Trophoblast cell (in vitro differentiated cells and primary cell): ENCODE data around the gene BCL7A.

Source experiments
- DNase-seq, 2 donors: peaks; one replicate each; pipeline ENCODE4 v3.0.0-alpha.2; 2016
- H2AFZ ChIP-seq: 2 replicates; pipeline ENCODE4 v1.6.1; 2013; ENCODE audit warnings: low read length, moderate library complexity, mild to moderate bottlenecking; ENCODE audit not compliant: insufficient read depth, poor library complexity
- H2AK5ac ChIP-seq: 2 replicates; pipeline ENCODE4 v1.6.1; 2013; ENCODE audit warnings: mild to moderate bottlenecking, low read length
- H2BK120ac ChIP-seq: 2 replicates; pipeline ENCODE4 v1.6.1; 2013; ENCODE audit warnings: low read length, mild to moderate bottlenecking, moderate library complexity; ENCODE audit not compliant: insufficient read depth, poor library complexity
- H2BK12ac ChIP-seq: 2 replicates; pipeline ENCODE4 v1.6.1; 2013; ENCODE audit warnings: mild to moderate bottlenecking, low read length, moderate library complexity
- H2BK5ac ChIP-seq: 2 replicates; pipeline ENCODE4 v1.6.1; 2013; ENCODE audit warnings: low read length, low read depth, moderate library complexity, mild to moderate bottlenecking; ENCODE audit not compliant: poor library complexity
- H3K14ac ChIP-seq: 2 replicates; pipeline ENCODE4 v1.6.1; 2013; ENCODE audit warnings: mild to moderate bottlenecking, low read length
- H3K18ac ChIP-seq: 2 replicates; pipeline ENCODE4 v1.6.1; 2013; ENCODE audit warnings: mild to moderate bottlenecking, low read length
- H3K23ac ChIP-seq: 2 replicates; pipeline ENCODE4 v1.6.1; 2013; ENCODE audit warnings: low read length
- H3K27ac ChIP-seq: 2 replicates; pipeline ENCODE4 v1.5.1; 2013; ENCODE audit warnings: low read depth, mild to moderate bottlenecking, inconsistent platforms, low read length, moderate library complexity
- H3K27me3 ChIP-seq: 2 replicates; pipeline ENCODE4 v1.6.1; 2013; ENCODE audit warnings: inconsistent platforms, mild to moderate bottlenecking, low read length, moderate library complexity; ENCODE audit not compliant: insufficient read depth
- H3K36me3 ChIP-seq, 2 experiments: 1 replicate in 1 of 2; 2 replicates in 1 of 2; pipeline ENCODE4 v1.6.1; 2013; ENCODE audit warnings: low read length in 2 of 2, mild to moderate bottlenecking in 2 of 2, moderate library complexity in 1 of 2; ENCODE audit not compliant: insufficient read depth in 2 of 2, control insufficient read depth in 1 of 2
- H3K4ac ChIP-seq: 2 replicates; pipeline ENCODE4 v1.6.1; 2013; ENCODE audit warnings: low read depth, mild to moderate bottlenecking, low read length, moderate library complexity
- H3K4me1 ChIP-seq, 2 experiments: 1 replicate in 1 of 2; 2 replicates in 1 of 2; pipeline ENCODE4 v1.6.1; 2013; ENCODE audit warnings: low read length in 2 of 2, mild to moderate bottlenecking in 2 of 2, moderate library complexity in 1 of 2; ENCODE audit not compliant: insufficient read depth in 2 of 2, control insufficient read depth in 1 of 2
- H3K4me2 ChIP-seq: 2 replicates; pipeline ENCODE4 v1.6.1; 2013; ENCODE audit warnings: inconsistent platforms, mild to moderate bottlenecking, low read length, moderate library complexity
- H3K4me3 ChIP-seq: 2 replicates; pipeline ENCODE4 v1.5.1; 2013; ENCODE audit warnings: mild to moderate bottlenecking, low read depth, low read length, inconsistent platforms
- H3K79me1 ChIP-seq: one replicate; pipeline ENCODE4 v1.6.1; 2013; ENCODE audit warnings: low read length
- H3K79me2 ChIP-seq: 2 replicates; pipeline ENCODE4 v1.6.1; 2013; ENCODE audit warnings: low read length, mild to moderate bottlenecking; ENCODE audit not compliant: control insufficient read depth, insufficient read depth, poor library complexity
- H3K9ac ChIP-seq: 2 replicates; pipeline ENCODE4 v1.6.1; 2013; ENCODE audit warnings: mild to moderate bottlenecking, low read length
- H3K9me3 ChIP-seq: 2 replicates; pipeline ENCODE4 v1.6.1; 2013; ENCODE audit warnings: low read depth, mild to moderate bottlenecking, control low read depth, inconsistent platforms, low read length; ENCODE audit not compliant: insufficient read depth
- H4K12ac ChIP-seq: 2 replicates; pipeline ENCODE4 v1.6.1; 2013; ENCODE audit warnings: low read depth, mild to moderate bottlenecking, low read length, moderate library complexity
- H4K8ac ChIP-seq: 2 replicates; pipeline ENCODE4 v1.6.1; 2013; ENCODE audit warnings: low read depth, mild to moderate bottlenecking, low read length, moderate library complexity
- H4K91ac ChIP-seq: one replicate; pipeline ENCODE4 v1.6.1; 2013; ENCODE audit warnings: low read depth, mild to moderate bottlenecking, low read length, moderate library complexity
- WGBS: extraction: QIAGEN DNeasy Blood & Tissue Kit; methylation state at CpG from one replicate; pipeline ENCODE4 v1.1.7; 2013; ENCODE audit warnings: missing lambda C conversion rate; ENCODE audit not compliant: insufficient read length, insufficient coverage; ENCODE audit errors: extremely low coverage; 5-methylcytosine and 5-hydroxymethylcytosine counted together

Gene BCL7A

GRCh38 chr12:122028905-122029560 is 7.3 kb downstream of the BCL7A start:
- Histone ChIP-seq H3K14ac (no peak overlapping the region), H4K12ac (no peak overlapping the region), H3K27me3 (no peaks in the 10 kb centered on the region), H3K9ac (no peak overlapping the region), H4K91ac (no peak overlapping the region), H3K4me2 (no peak overlapping the region), H2AFZ (no peak overlapping the region), H3K4me1 (no peaks in the 10 kb centered on the region), H3K9me3 (peaks cover 2% of the 10 kb centered on the region), H2BK5ac (no peak overlapping the region), H4K8ac (no peak overlapping the region), H3K79me1 (no peaks in the 10 kb centered on the region), H2AK5ac (no peak overlapping the region), H3K36me3 (no peaks in the 10 kb centered on the region), H3K23ac (no peak overlapping the region), H3K27ac (no peak overlapping the region), H3K4ac (no peak overlapping the region), H3K4me3 (no peak overlapping the region), H3K79me2 (no peaks in the 10 kb centered on the region), H3K18ac (peak overlapping the region; percentile 47), H2BK12ac (no peak overlapping the region), H2BK120ac (no peak overlapping the region)
- DNase-seq, result no peak
- WGBS, result no CpG with 5 or more reads among the region's 23 CpGs

- Histone ChIP-seq H3K9ac (no peak overlapping the region), H3K4me2 (no peak overlapping the region), H2BK120ac (no peak overlapping the region), H4K91ac (no peak overlapping the region), H3K4me1 (no peaks in the 10 kb centered on the region), H3K23ac (no peak overlapping the region), H3K27ac (no peak overlapping the region), H3K36me3 (no peaks in the 10 kb centered on the region), H2BK5ac (no peak overlapping the region), H2AK5ac (no peak overlapping the region), H3K79me2 (no peaks in the 10 kb centered on the region), H2BK12ac (no peak overlapping the region), H4K12ac (no peak overlapping the region), H3K14ac (no peak overlapping the region), H3K79me1 (no peaks in the 10 kb centered on the region), H2AFZ (no peak overlapping the region), H3K4me3 (no peak overlapping the region), H3K18ac (no peak overlapping the region), H3K9me3 (peaks cover 2% of the 10 kb centered on the region), H4K8ac (no peak overlapping the region), H3K4ac (no peak overlapping the region), H3K27me3 (no peaks in the 10 kb centered on the region)
- DNase-seq, result no peak
- WGBS, result no CpG with 5 or more reads among the region's 28 CpGs
These were observed 8.1 kb downstream of the BCL7A start for GRCh38 chr12:122029620-122030423.

- no peak overlapping the region for H3K9ac ChIP-seq
- H3K4me3 ChIP-seq, result no peak overlapping the region
- H3K79me1 ChIP-seq, result no peaks in the 10 kb centered on the region
- no peak overlapping the region for H3K23ac ChIP-seq
- H3K9me3 ChIP-seq, result peaks cover 2% of the 10 kb centered on the region
- no peaks in the 10 kb centered on the region for H3K79me2 ChIP-seq
- no peak overlapping the region for H2BK120ac ChIP-seq
- peaks cover 0 to 3% of the 10 kb centered on the region in 2 experiments for H3K36me3 ChIP-seq
- H2AFZ ChIP-seq, result no peak overlapping the region
- no peak overlapping the region for H2AK5ac ChIP-seq
- no peaks in the 10 kb centered on the region for H3K4me1 ChIP-seq
- no peak overlapping the region for H3K4me2 ChIP-seq
- no CpG with 5 or more reads among the region's 13 CpGs for WGBS
- H3K27me3 ChIP-seq, result no peaks in the 10 kb centered on the region
- no peak overlapping the region for H2BK5ac ChIP-seq
- DNase-seq, result no peak
- H3K18ac ChIP-seq, result no peak overlapping the region
- H3K4ac ChIP-seq, result no peak overlapping the region
- no peak overlapping the region for H4K91ac ChIP-seq
- H4K12ac ChIP-seq, result no peak overlapping the region
- H3K27ac ChIP-seq, result no peak overlapping the region
- H2BK12ac ChIP-seq, result no peak overlapping the region
- no peak overlapping the region for H4K8ac ChIP-seq
- H3K14ac ChIP-seq, result no peak overlapping the region
These were observed 8.8 kb downstream of the BCL7A start for GRCh38 chr12:122030424-122031035.

- Histone ChIP-seq H3K4me1 (no peaks in the 10 kb centered on the region), H2AK5ac (no peak overlapping the region), H3K9ac (no peak overlapping the region), H3K9me3 (no peaks in the 10 kb centered on the region), H2BK5ac (no peak overlapping the region), H3K79me2 (no peaks in the 10 kb centered on the region), H2BK12ac (no peak overlapping the region), H3K18ac (no peak overlapping the region), H3K4me3 (no peak overlapping the region), H2AFZ (no peak overlapping the region), H4K91ac (no peak overlapping the region), H3K36me3 (peaks cover 3 to 11% of the 10 kb centered on the region in 2 experiments), H3K4ac (no peak overlapping the region), H4K8ac (no peak overlapping the region), H3K27me3 (no peaks in the 10 kb centered on the region), H4K12ac (no peak overlapping the region), H2BK120ac (no peak overlapping the region), H3K23ac (no peak overlapping the region), H3K79me1 (no peaks in the 10 kb centered on the region), H3K4me2 (no peak overlapping the region), H3K14ac (no peak overlapping the region), H3K27ac (no peak overlapping the region)
- WGBS, result no CpG with 5 or more reads among the region's 21 CpGs
- peak in 1 of 2 donors; percentile 51 for DNase-seq
These were observed 9.9 kb downstream of the BCL7A start for GRCh38 chr12:122031342-122032216.
